Endodermal cell (in vitro differentiated cells): ENCODE results near the gene GIMAP5. TPM values are rescaled to one million over a fixed set of nuclear protein-coding genes. Genes with fewer than 3 reads are reported as not detected.

Experiments used
- DNase-seq: peaks from one replicate; pipeline ENCODE4 v3.0.0-alpha.2; 2017
- H3K27ac ChIP-seq: 2 replicates; pipeline ENCODE4 v1.5.1; 2013; ENCODE audit warnings: mild to moderate bottlenecking, low read depth, low read length, moderate library complexity
- H3K27me3 ChIP-seq: 2 replicates; pipeline ENCODE4 v1.6.1; 2013; ENCODE audit warnings: mild to moderate bottlenecking, low read length, moderate library complexity; ENCODE audit not compliant: insufficient read depth, control insufficient read depth, poor library complexity, severe bottlenecking
- H3K36me3 ChIP-seq: 2 replicates; pipeline ENCODE4 v1.7.0; 2013; ENCODE audit warnings: mild to moderate bottlenecking, low read length, moderate library complexity; ENCODE audit not compliant: control insufficient read depth, insufficient read depth
- H3K4me1 ChIP-seq: one replicate; pipeline ENCODE4 v1.7.0; 2013; ENCODE audit warnings: low read length; ENCODE audit not compliant: control insufficient read depth, insufficient read depth
- H3K4me3 ChIP-seq: 2 replicates; pipeline ENCODE4 v1.5.1; 2013; ENCODE audit warnings: mild to moderate bottlenecking, low read length, moderate library complexity
- H3K9ac ChIP-seq: 2 replicates; pipeline ENCODE4 v1.6.1; 2013; ENCODE audit warnings: mild to moderate bottlenecking, low read length, moderate library complexity; ENCODE audit not compliant: poor library complexity, severe bottlenecking; ENCODE audit errors: extremely low read depth
- H3K9me3 ChIP-seq: 2 replicates; pipeline ENCODE4 v1.6.1; 2013; ENCODE audit warnings: mild to moderate bottlenecking, low read length, moderate library complexity; ENCODE audit not compliant: control insufficient read depth
- H3K27ac Mint-ChIP-seq: 2 replicates; pipeline ENCODE4 v1.8.0; 2020; ENCODE audit warnings: mixed read lengths
- H3K27me3 Mint-ChIP-seq: 2 replicates; pipeline ENCODE4 v1.8.0; 2021; ENCODE audit warnings: mild to moderate bottlenecking, mixed read lengths; ENCODE audit not compliant: insufficient read depth
- H3K36me3 Mint-ChIP-seq: 2 replicates; pipeline ENCODE4 v1.8.0; 2020; ENCODE audit warnings: low read depth, mixed read lengths
- H3K4me1 Mint-ChIP-seq: 2 replicates; pipeline ENCODE4 v1.8.0; 2020; ENCODE audit warnings: mixed read lengths
- H3K4me3 Mint-ChIP-seq: 2 replicates; pipeline ENCODE4 v1.8.0; 2020; ENCODE audit warnings: mild to moderate bottlenecking, moderate library complexity, mixed read lengths
- H3K9me3 Mint-ChIP-seq: 2 replicates; pipeline ENCODE4 v1.8.0; 2020; ENCODE audit warnings: mild to moderate bottlenecking, mixed read lengths
- WGBS, 2 experiments: methylation state at CpG; one replicate each; pipeline versions ENCODE4 v1.1.5 to v1.1.7; 2013; ENCODE audit warnings: missing lambda C conversion rate in 2 of 2, mixed read lengths in 1 of 2; ENCODE audit not compliant: insufficient coverage in 1 of 2, insufficient read length in 1 of 2; 5-methylcytosine and 5-hydroxymethylcytosine counted together
- total RNA-seq, 2 donors: library from RNA; stranded (reverse); fragmentation: NEBNext Ultra II Directional in 1 of 2; extraction: Animal tissue kit (Norgen Biotek cat#: 25700) in 1 of 2; gene quantifications; 2 replicates in 1 of 2; 3 replicates in 1 of 2; pipeline ENCODE4 v1.2.1, GENCODE V29; 2021
- TF ChIP-seq, protein P1 (sequence below): fragments of 200-600 bp; sonication (generic); conservative IDR thresholded peaks from 2 replicates; pipeline ENCODE4 v1.5.0; 2021; ENCODE audit warnings: antibody characterized with exemption, mild to moderate bottlenecking

Gene GIMAP5
- total RNA-seq, 2 donors from 2014 or later = not detected

DNA sequence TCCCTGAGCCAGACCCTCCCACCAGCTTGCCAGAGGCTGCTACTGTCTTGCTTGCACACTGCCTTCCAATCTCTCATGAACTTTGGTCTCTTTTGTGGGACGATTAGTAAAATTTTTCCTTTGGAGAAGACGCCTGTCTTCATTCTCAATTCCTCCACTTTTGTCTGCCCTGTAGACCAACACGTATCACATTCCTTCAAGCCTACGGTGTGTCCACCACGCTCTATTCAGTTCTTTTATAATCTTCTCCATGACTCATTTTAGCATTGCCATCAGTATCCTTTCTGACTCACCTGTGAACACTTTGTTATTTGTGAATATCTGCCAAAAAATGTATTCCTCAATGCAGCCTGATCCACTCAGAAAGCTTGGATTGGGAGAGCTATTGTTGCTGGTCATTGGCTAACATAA, 1.4 kb downstream of the GIMAP5 start:
- Mint-ChIP-seq H3K36me3 (no peaks in the 10 kb centered on the region), H3K9me3 (no peaks in the 10 kb centered on the region), H3K4me3 (no peak overlapping the region), H3K27ac (no peak overlapping the region), H3K27me3 (peaks cover 100% of the 10 kb centered on the region), H3K4me1 (peaks cover 8% of the 10 kb centered on the region)
- H3K9ac ChIP-seq = no peak overlapping the region
- no peaks in the 10 kb centered on the region for H3K36me3 ChIP-seq
- TF ChIP-seq, protein P1, sequence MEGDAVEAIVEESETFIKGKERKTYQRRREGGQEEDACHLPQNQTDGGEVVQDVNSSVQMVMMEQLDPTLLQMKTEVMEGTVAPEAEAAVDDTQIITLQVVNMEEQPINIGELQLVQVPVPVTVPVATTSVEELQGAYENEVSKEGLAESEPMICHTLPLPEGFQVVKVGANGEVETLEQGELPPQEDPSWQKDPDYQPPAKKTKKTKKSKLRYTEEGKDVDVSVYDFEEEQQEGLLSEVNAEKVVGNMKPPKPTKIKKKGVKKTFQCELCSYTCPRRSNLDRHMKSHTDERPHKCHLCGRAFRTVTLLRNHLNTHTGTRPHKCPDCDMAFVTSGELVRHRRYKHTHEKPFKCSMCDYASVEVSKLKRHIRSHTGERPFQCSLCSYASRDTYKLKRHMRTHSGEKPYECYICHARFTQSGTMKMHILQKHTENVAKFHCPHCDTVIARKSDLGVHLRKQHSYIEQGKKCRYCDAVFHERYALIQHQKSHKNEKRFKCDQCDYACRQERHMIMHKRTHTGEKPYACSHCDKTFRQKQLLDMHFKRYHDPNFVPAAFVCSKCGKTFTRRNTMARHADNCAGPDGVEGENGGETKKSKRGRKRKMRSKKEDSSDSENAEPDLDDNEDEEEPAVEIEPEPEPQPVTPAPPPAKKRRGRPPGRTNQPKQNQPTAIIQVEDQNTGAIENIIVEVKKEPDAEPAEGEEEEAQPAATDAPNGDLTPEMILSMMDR = no peak
- WGBS, 2 experiments = 63 to 74% methylated on average over 5 of the region's 5 CpGs
- no peak overlapping the region for H3K4me3 ChIP-seq
- no peak overlapping the region for H3K27ac ChIP-seq
- H3K27me3 ChIP-seq = peaks cover 100% of the 10 kb centered on the region
- H3K4me1 ChIP-seq = no peaks in the 10 kb centered on the region
- DNase-seq = no peak
- H3K9me3 ChIP-seq = no peaks in the 10 kb centered on the region

- peaks cover 100% of the 10 kb centered on the region for H3K27me3 Mint-ChIP-seq
- Histone ChIP-seq H3K27me3 (peaks cover 100% of the 10 kb centered on the region), H3K9me3 (no peaks in the 10 kb centered on the region), H3K4me3 (no peak overlapping the region), H3K9ac (no peak overlapping the region), H3K27ac (no peak overlapping the region), H3K4me1 (no peaks in the 10 kb centered on the region), H3K36me3 (no peaks in the 10 kb centered on the region)
- no peaks in the 10 kb centered on the region for H3K36me3 Mint-ChIP-seq
- peaks cover 8% of the 10 kb centered on the region for H3K4me1 Mint-ChIP-seq
- H3K27ac Mint-ChIP-seq = no peak overlapping the region
- H3K9me3 Mint-ChIP-seq = no peaks in the 10 kb centered on the region
- TF ChIP-seq, protein P1 = no peak
- H3K4me3 Mint-ChIP-seq = no peak overlapping the region
- DNase-seq = no peak
These were observed 1.8 kb downstream of the GIMAP5 start for GRCh38 chr7:150739033-150739432.

GRCh38 chr7:150740053-150740452, 2.8 kb downstream of the GIMAP5 start:
- no peak for DNase-seq
- no peaks in the 10 kb centered on the region for H3K9me3 ChIP-seq
- H3K4me1 ChIP-seq = no peaks in the 10 kb centered on the region
- peaks cover 100% of the 10 kb centered on the region for H3K27me3 ChIP-seq
- Mint-ChIP-seq H3K27me3 (peaks cover 100% of the 10 kb centered on the region), H3K27ac (no peak overlapping the region), H3K36me3 (no peaks in the 10 kb centered on the region), H3K9me3 (no peaks in the 10 kb centered on the region), H3K4me3 (no peak overlapping the region), H3K4me1 (peaks cover 8% of the 10 kb centered on the region)
- TF ChIP-seq, protein P1 = no peak
- no peak overlapping the region for H3K4me3 ChIP-seq
- H3K27ac ChIP-seq = no peak overlapping the region
- no peak overlapping the region for H3K9ac ChIP-seq
- WGBS, 2 experiments = 75 to 79% methylated on average over 9 to 10 of the region's 10 CpGs
- no peaks in the 10 kb centered on the region for H3K36me3 ChIP-seq
